ENCODE measurements around the gene SPATA17.
A peak's percentile ranks its signal among the peaks of the same experiment; 100 is the strongest.
"Not testable (repeated sequence)": the region's sequence is repeated elsewhere in the genome, so short reads cannot be mapped to it uniquely, and the experiment has no call there.

The SPATA17 gene, protein sequence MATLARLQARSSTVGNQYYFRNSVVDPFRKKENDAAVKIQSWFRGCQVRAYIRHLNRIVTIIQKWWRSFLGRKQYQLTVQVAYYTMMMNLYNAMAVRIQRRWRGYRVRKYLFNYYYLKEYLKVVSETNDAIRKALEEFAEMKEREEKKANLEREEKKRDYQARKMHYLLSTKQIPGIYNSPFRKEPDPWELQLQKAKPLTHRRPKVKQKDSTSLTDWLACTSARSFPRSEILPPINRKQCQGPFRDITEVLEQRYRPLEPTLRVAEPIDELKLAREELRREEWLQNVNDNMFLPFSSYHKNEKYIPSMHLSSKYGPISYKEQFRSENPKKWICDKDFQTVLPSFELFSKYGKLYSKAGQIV

DNA sequence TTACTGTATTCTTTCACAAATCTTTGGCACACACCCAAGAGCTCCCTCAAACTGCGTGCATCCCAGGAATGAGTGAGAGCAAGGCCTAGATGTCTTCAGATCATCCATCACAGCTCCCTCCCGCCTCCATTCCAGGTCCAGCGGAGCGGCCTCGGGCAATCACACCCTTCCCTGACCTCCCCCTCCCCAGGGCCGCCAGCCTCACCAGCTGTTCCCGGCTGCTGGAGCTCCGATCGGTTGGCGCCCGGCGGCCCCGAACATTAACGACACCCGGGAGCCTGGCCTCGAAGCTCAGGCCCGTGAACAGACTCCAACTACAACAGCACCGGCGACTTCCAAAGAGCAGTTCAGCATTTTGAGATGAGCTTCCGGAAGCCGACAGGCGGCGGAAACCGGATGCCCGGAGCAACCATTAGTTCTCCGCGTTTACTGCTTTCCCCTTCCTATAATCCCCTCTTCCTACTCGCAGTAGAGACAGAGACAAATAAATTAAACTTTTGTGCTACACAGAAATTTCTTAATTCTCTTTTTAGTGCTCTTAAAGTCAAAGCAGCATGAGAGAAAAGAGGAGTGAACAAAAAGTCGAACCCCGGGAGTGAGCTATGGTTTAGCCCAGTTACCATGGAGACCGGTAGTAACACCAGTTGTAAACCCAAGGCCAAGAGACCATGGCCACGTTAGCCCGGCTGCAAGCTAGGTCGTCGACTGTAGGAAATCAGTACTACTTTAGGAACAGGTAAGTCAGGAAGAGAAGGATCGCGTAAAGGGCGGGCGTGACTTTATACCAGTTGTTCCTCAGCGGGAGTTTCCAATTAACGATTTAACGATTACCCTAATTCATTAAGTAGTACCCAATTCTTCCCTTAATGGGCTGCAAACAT, at the start of gene SPATA17, which contains the start of gene GPATCH2:
Gene SPATA17 (plus strand): TSS at position 634 of the 881 bp plus-strand sequence. CDS start 35 bp downstream, at position 669.
Gene GPATCH2 (minus strand): TSS at position 380 of the 881 bp plus-strand sequence. CDS start 119 bp downstream, at position 261.
- TF ChIP-seq, protein P1, sequence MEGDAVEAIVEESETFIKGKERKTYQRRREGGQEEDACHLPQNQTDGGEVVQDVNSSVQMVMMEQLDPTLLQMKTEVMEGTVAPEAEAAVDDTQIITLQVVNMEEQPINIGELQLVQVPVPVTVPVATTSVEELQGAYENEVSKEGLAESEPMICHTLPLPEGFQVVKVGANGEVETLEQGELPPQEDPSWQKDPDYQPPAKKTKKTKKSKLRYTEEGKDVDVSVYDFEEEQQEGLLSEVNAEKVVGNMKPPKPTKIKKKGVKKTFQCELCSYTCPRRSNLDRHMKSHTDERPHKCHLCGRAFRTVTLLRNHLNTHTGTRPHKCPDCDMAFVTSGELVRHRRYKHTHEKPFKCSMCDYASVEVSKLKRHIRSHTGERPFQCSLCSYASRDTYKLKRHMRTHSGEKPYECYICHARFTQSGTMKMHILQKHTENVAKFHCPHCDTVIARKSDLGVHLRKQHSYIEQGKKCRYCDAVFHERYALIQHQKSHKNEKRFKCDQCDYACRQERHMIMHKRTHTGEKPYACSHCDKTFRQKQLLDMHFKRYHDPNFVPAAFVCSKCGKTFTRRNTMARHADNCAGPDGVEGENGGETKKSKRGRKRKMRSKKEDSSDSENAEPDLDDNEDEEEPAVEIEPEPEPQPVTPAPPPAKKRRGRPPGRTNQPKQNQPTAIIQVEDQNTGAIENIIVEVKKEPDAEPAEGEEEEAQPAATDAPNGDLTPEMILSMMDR (IDR thresholded peaks at IDR 0.05; ENCODE audit: low read depth, low read length, missing control alignments) = peak; percentile 42
- in situ Hi-C loops (cut with HindIII; ENCODE audit: low sequenced_read_pairs) = no loop called here

DNA sequence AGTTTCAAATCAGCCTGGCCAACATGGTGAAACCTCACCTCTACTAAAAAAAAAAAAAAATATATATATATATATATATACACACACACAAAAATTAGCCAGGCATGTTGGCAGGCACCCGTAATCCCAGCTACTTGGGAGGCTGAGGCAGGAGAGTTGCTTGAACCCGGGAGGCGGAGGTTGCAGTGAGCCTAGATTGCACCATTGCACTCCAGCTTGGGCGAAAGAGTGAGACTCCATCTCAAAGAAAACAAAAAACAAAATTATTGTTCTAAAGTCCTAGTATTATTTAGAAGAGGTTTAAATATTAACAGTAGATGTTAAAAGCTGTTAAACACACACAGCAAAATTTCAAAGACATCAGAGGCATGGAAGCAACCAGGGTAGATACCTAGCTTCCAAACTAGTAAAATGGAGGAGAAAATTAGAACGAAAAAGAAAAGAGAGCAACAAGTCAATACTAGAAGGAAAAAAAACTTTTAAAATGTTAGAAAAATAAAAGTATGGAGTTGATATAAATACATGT, 46.8 kb upstream of the SPATA17 start:
- H3K4me3 ChIP-seq (ENCODE audit: low read depth, low read length); in situ Hi-C loops (cut with HindIII; ENCODE audit: low sequenced_read_pairs); DNase-seq (ENCODE audit: low read depth): not testable (repeated sequence)

More for the DNA sequence above, at the start of gene SPATA17, which contains the start of gene GPATCH2:
- DNase-seq (ENCODE audit: low read depth) = peak; percentile 82
- peak within 1 kb of the TSS; percentile 87 for H3K4me3 ChIP-seq (ENCODE audit: low read depth, low read length)

DNA sequence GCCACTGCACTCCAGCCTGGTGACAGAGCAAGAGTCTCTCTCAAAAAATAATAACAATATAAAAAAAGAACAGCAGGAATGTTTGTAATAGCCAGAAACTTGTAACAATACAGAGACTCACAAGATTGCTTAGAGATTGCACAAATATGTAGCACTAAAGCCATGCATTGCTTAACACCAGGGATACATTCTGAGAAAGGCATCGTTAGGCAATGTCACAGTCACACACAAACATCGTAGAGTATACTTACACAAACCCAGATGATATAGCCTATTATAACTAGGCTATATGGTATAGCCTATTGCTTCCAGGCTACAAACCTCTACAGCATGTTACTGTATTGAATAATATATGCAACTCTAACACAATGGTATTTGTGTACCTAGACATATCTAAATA, 45.6 kb upstream of the SPATA17 start:
- in situ Hi-C loops (cut with HindIII; ENCODE audit: low sequenced_read_pairs) = no loop called here
- TF ChIP-seq, protein P1 (IDR thresholded peaks at IDR 0.05; ENCODE audit: low read depth, low read length, missing control alignments) = no peak
- H3K4me3 ChIP-seq (ENCODE audit: low read depth, low read length) = no peak overlapping the region
- DNase-seq (ENCODE audit: low read depth) = no peak

DNA sequence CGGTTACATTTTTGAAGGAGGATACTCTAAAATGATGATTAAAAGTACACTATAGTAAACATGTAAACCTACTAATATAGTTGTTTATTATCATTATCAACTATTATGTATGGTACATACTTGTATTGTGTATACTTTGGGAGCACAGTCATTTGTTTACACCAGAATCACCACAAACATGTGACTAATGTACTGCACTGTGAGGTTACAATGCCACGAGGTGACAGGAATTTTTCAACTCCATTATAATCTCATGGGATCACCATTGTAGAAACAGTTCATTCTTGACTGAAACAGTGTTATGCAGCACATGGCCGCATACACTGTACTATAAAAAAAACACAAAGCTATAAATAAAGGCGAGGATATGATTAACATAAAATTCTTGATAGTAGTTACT, 44.6 kb upstream of the SPATA17 start:
- no peak overlapping the region for H3K4me3 ChIP-seq (ENCODE audit: low read depth, low read length)
- in situ Hi-C loops (cut with HindIII; ENCODE audit: low sequenced_read_pairs) = no loop called here
- no peak for DNase-seq (ENCODE audit: low read depth)
- TF ChIP-seq, protein P1 (IDR thresholded peaks at IDR 0.05; ENCODE audit: low read depth, low read length, missing control alignments) = no peak

DNA sequence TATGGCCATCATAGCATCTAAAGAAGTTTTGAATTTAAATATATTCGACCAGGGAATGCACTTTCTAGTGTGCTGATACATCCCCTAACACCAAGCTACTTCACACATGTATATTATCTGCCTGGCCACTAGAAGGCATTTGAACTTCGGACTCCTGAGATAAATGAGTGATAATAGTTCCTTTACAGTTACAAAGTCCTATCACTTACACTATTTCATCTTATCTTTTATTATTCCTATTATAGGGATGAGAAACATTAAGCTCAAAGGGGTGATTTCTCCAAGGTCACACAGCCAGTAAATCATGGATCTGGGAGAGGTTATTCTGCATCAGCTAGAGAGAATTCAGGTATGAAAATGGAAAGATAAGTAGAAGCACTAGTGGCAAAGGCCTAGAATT, 40.5 kb upstream of the SPATA17 start:
- no peak overlapping the region for H3K4me3 ChIP-seq (ENCODE audit: low read depth, low read length)
- DNase-seq (ENCODE audit: low read depth) = no peak
- TF ChIP-seq, protein P1 (IDR thresholded peaks at IDR 0.05; ENCODE audit: low read depth, low read length, missing control alignments) = no peak

DNA sequence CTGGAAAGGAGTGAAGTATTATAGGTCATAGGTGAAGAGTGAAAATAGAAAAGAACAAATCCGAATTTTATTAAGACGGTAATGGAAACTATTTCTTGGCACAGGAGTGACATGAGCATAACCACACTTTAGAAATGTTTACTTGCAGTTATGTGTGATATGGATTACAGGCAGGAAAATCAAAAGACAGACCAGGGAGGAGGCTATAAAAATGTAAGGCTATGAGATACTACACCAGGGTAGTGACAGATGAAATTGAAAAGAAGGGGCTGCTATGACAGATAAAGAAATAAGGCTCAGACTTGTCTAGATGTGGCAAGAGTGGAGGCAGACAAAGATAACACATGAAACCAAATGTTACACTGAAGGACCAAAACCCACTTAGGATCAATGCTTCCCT, 32.0 kb upstream of the SPATA17 start:
- DNase-seq (ENCODE audit: low read depth) = no peak

More for the DNA sequence above, 40.5 kb upstream of the SPATA17 start:
- in situ Hi-C loops (cut with HindIII; ENCODE audit: low sequenced_read_pairs) = no loop called here

More for the DNA sequence above, 32.0 kb upstream of the SPATA17 start:
- H3K4me3 ChIP-seq (ENCODE audit: low read depth, low read length) = no peak overlapping the region
- in situ Hi-C loops (cut with HindIII; ENCODE audit: low sequenced_read_pairs) = no loop called here
- TF ChIP-seq, protein P1 (IDR thresholded peaks at IDR 0.05; ENCODE audit: low read depth, low read length, missing control alignments) = no peak

Data from astrocyte of the cerebellum (primary cell).